ACC112 (cell line): Measurements from ENCODE around the gene SGPL1.
"Not testable (repeated sequence)": the region's sequence is repeated elsewhere in the genome, so short reads cannot be mapped to it uniquely, and the experiment has no call there.

Experiments
- H2AFZ ChIP-seq: fragments of 200-600 bp; sonication (generic); one replicate; pipeline ENCODE4 v1.6.0; 2017; ENCODE audit warnings: antibody characterized with exemption, low read length; ENCODE audit not compliant: unreplicated experiment
- H3K27ac ChIP-seq: fragments of 200-600 bp; sonication (generic); 2 replicates; pipeline ENCODE4 v1.5.1; 2014; ENCODE audit warnings: low read depth, mild to moderate bottlenecking, antibody characterized with exemption, low read length, moderate library complexity
- H3K27me3 ChIP-seq: fragments of 200-600 bp; sonication (generic); 2 replicates; pipeline ENCODE4 v1.6.1; 2014; ENCODE audit warnings: mild to moderate bottlenecking, antibody characterized with exemption, low read length, moderate library complexity, mixed read lengths; ENCODE audit not compliant: insufficient read depth
- H3K36me3 ChIP-seq: fragments of 200-600 bp; sonication (generic); 2 replicates; pipeline ENCODE4 v1.6.1; 2016; ENCODE audit warnings: mild to moderate bottlenecking, antibody characterized with exemption, low read length, moderate library complexity, mixed read lengths; ENCODE audit not compliant: insufficient read depth
- H3K4me1 ChIP-seq: fragments of 200-600 bp; sonication (generic); one replicate; pipeline ENCODE4 v1.6.1; 2016; ENCODE audit warnings: low read length, mixed read lengths; ENCODE audit not compliant: insufficient read depth, unreplicated experiment, control insufficient read depth
- H3K4me3 ChIP-seq: fragments of 200-600 bp; sonication (generic); 2 replicates; pipeline ENCODE4 v1.5.1; 2014; ENCODE audit warnings: mild to moderate bottlenecking, low read depth, low read length
- H3K79me2 ChIP-seq: fragments of 200-600 bp; sonication (generic); one replicate; pipeline ENCODE4 v1.6.0; 2016; ENCODE audit warnings: low read length; ENCODE audit not compliant: control insufficient read depth, unreplicated experiment, insufficient read depth

SGPL1 gene, protein sequence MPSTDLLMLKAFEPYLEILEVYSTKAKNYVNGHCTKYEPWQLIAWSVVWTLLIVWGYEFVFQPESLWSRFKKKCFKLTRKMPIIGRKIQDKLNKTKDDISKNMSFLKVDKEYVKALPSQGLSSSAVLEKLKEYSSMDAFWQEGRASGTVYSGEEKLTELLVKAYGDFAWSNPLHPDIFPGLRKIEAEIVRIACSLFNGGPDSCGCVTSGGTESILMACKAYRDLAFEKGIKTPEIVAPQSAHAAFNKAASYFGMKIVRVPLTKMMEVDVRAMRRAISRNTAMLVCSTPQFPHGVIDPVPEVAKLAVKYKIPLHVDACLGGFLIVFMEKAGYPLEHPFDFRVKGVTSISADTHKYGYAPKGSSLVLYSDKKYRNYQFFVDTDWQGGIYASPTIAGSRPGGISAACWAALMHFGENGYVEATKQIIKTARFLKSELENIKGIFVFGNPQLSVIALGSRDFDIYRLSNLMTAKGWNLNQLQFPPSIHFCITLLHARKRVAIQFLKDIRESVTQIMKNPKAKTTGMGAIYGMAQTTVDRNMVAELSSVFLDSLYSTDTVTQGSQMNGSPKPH

GRCh38 chr10:70815504-70816219 lies at the start of gene SGPL1:
TSS of gene SGPL1 (plus strand) at chr10:70815948. CDS start at chr10:70816854, 906 bp downstream.
- Histone ChIP-seq H3K27ac (peak within 1 kb of the TSS; percentile 73), H3K36me3 (no peaks in the 10 kb centered on the region), H3K79me2 (peaks cover 11% of the 10 kb centered on the region), H3K27me3 (no peaks in the 10 kb centered on the region), H3K4me3 (peak within 1 kb of the TSS; percentile 99), H2AFZ (peak within 1 kb of the TSS; percentile 80), H3K4me1 (peaks cover 9% of the 10 kb centered on the region)

DNA sequence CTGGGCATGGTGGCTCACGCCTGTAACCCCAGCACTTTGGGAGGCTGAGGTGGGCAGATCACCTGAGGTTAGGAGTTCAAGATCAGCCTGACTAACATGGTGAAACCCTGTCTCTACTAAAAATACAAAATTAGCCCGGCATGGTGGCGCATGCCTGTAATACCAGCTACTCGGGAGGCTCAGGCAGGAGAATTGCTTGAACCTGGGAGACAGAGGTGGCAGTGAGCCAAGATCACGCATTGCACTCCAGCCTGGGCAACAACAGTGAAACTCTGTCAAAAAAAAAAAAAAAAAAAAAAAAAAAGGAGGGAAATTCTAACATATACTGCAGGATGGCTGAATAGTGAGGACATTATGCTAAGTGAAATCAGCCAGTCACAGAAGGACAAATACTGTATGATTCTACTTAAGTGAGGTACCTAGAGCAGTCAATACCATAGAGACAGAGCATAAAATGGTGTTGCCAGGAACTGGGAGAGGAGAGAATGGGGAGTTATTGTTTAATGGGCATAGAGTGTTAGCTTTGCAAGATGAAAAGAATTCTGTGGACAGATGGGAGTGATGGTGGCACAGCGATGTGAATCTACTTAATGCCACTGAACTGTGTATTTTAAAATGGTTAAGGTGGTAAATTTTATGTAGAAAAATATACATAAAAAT lies 47.6 kb upstream of the SGPL1 start:
- H2AFZ ChIP-seq, H3K79me2 ChIP-seq, H3K27ac ChIP-seq, H3K4me1 ChIP-seq, H3K4me3 ChIP-seq, H3K36me3 ChIP-seq: not testable (repeated sequence)
- peaks cover 22% of the 10 kb centered on the region for H3K27me3 ChIP-seq

GRCh38 chr10:70769121-70769520 lies 46.6 kb upstream of the SGPL1 start:
- Histone ChIP-seq H3K36me3 (no peaks in the 10 kb centered on the region), H3K27ac (no peak overlapping the region), H3K79me2 (no peaks in the 10 kb centered on the region), H3K27me3 (peaks cover 22% of the 10 kb centered on the region), H3K4me3 (no peak overlapping the region), H3K4me1 (no peaks in the 10 kb centered on the region), H2AFZ (no peak overlapping the region)

DNA sequence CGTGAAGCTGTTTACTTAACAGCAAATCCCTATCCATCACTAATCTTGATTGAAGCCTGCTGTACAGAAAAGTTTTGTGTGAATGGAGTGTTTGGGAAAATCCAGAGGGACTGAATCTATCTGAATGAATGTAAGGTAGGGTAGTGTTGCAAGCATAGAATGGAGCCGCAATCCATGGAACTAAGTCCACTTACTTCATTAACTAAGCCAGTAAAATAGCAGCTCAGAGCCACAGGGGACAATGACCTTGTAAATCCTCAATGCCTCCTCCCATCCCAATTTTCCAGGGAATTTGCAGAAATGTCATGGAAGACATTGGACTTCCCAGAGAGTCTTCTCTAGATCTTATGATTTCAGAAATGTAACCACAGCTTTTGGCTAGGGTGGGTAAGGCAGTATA lies 45.7 kb upstream of the SGPL1 start:
- no peak overlapping the region for H2AFZ ChIP-seq
- peaks cover 21% of the 10 kb centered on the region for H3K27me3 ChIP-seq
- H3K4me1 ChIP-seq = no peaks in the 10 kb centered on the region
- H3K36me3 ChIP-seq = no peaks in the 10 kb centered on the region
- no peak overlapping the region for H3K27ac ChIP-seq
- H3K79me2 ChIP-seq = no peaks in the 10 kb centered on the region
- H3K4me3 ChIP-seq = no peak overlapping the region

- not testable (repeated sequence) for H2AFZ ChIP-seq, H3K4me1 ChIP-seq, H3K4me3 ChIP-seq, H3K36me3 ChIP-seq, H3K27ac ChIP-seq, H3K79me2 ChIP-seq
- peaks cover 17% of the 10 kb centered on the region for H3K27me3 ChIP-seq
Observed at GRCh38 chr10:70770516-70770915, 45.2 kb upstream of the SGPL1 start.

GRCh38 chr10:70771311-70772194 lies 44.2 kb upstream of the SGPL1 start:
- H2AFZ ChIP-seq = no peak overlapping the region
- no peak overlapping the region for H3K27ac ChIP-seq
- H3K79me2 ChIP-seq = no peaks in the 10 kb centered on the region
- no peak overlapping the region for H3K4me3 ChIP-seq
- no peaks in the 10 kb centered on the region for H3K36me3 ChIP-seq
- H3K4me1 ChIP-seq = no peaks in the 10 kb centered on the region
- peaks cover 17% of the 10 kb centered on the region for H3K27me3 ChIP-seq

GRCh38 chr10:70772627-70773026 lies 43.1 kb upstream of the SGPL1 start:
- H3K4me1 ChIP-seq = no peaks in the 10 kb centered on the region
- H3K4me3 ChIP-seq = no peak overlapping the region
- no peaks in the 10 kb centered on the region for H3K36me3 ChIP-seq
- H2AFZ ChIP-seq = no peak overlapping the region
- H3K27ac ChIP-seq = no peak overlapping the region
- no peaks in the 10 kb centered on the region for H3K79me2 ChIP-seq
- peaks cover 17% of the 10 kb centered on the region for H3K27me3 ChIP-seq

- Histone ChIP-seq H3K27me3 (peaks cover 15% of the 10 kb centered on the region), H3K27ac (no peak overlapping the region), H3K79me2 (no peaks in the 10 kb centered on the region), H2AFZ (no peak overlapping the region), H3K4me1 (no peaks in the 10 kb centered on the region), H3K36me3 (no peaks in the 10 kb centered on the region), H3K4me3 (no peak overlapping the region)
Observed at GRCh38 chr10:70773461-70773860, 42.3 kb upstream of the SGPL1 start.

- no peak overlapping the region for H2AFZ ChIP-seq
- peaks cover 10% of the 10 kb centered on the region for H3K27me3 ChIP-seq
- no peaks in the 10 kb centered on the region for H3K79me2 ChIP-seq
Observed at GRCh38 chr10:70773965-70774809, 41.6 kb upstream of the SGPL1 start.

More at GRCh38 chr10:70773965-70774809, 41.6 kb upstream of the SGPL1 start:
- Histone ChIP-seq H3K4me3 (no peak overlapping the region), H3K27ac (no peak overlapping the region), H3K36me3 (no peaks in the 10 kb centered on the region), H3K4me1 (no peaks in the 10 kb centered on the region)
